Mesothelial cell of epicardium (in vitro differentiated cells): Measurements from ENCODE around the gene ZNF511. TPM values are rescaled to one million over a fixed set of nuclear protein-coding genes. Genes with fewer than 3 reads are reported as not detected.

Experiments
- DNase-seq, 2 experiments: peaks; one replicate each; pipeline ENCODE4 v3.0.0; 2021; ENCODE audit warnings: low spot score in 2 of 2; ENCODE audit not compliant: unreplicated experiment in 2 of 2
- H3K27ac Mint-ChIP-seq: 2 replicates; pipeline ENCODE4 v1.8.0; 2021; ENCODE audit warnings: mixed read lengths
- H3K27me3 Mint-ChIP-seq: 2 replicates; pipeline ENCODE4 v1.8.0; 2021; ENCODE audit warnings: low read depth, mixed read lengths
- H3K36me3 Mint-ChIP-seq: 2 replicates; pipeline ENCODE4 v1.8.0; 2021; ENCODE audit warnings: mixed read lengths
- H3K4me1 Mint-ChIP-seq: 2 replicates; pipeline ENCODE4 v1.8.0; 2021; ENCODE audit warnings: mixed read lengths
- H3K4me3 Mint-ChIP-seq: 2 replicates; pipeline ENCODE4 v1.8.0; 2021; ENCODE audit warnings: mild to moderate bottlenecking, moderate library complexity, mixed read lengths
- H3K9me3 Mint-ChIP-seq: 2 replicates; pipeline ENCODE4 v1.8.0; 2021; ENCODE audit warnings: mixed read lengths
- total RNA-seq: library from RNA; stranded (reverse); gene quantifications from 3 replicates; pipeline ENCODE4 v1.2.1, GENCODE V29; 2021
- TF ChIP-seq, protein P1 (sequence below): fragments of 200-600 bp; sonication (generic); IDR thresholded peaks from one replicate; pipeline ENCODE4 v1.5.0; 2021; ENCODE audit warnings: antibody characterized with exemption; ENCODE audit not compliant: unreplicated experiment

The ZNF511 gene
- total RNA-seq, 1 donor from 2014 or later: 44.9 TPM

DNA sequence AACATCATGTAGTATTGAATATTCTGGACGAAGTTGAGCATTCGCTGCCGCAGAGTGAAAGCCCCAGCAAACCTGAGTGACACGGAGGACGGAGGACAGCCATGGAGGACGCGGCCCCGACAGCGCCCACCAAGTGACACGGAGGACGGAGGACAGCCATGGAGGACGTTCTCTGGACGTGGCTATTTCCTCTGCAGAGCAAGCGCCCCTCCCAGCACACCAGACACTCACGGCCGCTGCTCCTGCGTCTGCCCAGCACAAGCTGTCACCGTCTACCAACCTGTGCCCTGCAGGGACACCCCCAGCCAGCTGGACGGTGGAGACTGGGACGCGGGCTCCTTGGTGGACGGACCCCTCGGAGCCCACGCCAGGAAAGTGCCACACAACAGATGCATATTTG lies 24.8 kb upstream of the ZNF511 start:
- DNase-seq: no peak
- TF ChIP-seq, protein P1, sequence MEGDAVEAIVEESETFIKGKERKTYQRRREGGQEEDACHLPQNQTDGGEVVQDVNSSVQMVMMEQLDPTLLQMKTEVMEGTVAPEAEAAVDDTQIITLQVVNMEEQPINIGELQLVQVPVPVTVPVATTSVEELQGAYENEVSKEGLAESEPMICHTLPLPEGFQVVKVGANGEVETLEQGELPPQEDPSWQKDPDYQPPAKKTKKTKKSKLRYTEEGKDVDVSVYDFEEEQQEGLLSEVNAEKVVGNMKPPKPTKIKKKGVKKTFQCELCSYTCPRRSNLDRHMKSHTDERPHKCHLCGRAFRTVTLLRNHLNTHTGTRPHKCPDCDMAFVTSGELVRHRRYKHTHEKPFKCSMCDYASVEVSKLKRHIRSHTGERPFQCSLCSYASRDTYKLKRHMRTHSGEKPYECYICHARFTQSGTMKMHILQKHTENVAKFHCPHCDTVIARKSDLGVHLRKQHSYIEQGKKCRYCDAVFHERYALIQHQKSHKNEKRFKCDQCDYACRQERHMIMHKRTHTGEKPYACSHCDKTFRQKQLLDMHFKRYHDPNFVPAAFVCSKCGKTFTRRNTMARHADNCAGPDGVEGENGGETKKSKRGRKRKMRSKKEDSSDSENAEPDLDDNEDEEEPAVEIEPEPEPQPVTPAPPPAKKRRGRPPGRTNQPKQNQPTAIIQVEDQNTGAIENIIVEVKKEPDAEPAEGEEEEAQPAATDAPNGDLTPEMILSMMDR: no peak
- no peak overlapping the region for H3K27ac Mint-ChIP-seq
- no peaks in the 10 kb centered on the region for H3K27me3 Mint-ChIP-seq
- no peaks in the 10 kb centered on the region for H3K4me1 Mint-ChIP-seq
- peaks cover 38% of the 10 kb centered on the region for H3K36me3 Mint-ChIP-seq
- no peak overlapping the region for H3K4me3 Mint-ChIP-seq
- H3K9me3 Mint-ChIP-seq: no peaks in the 10 kb centered on the region

DNA sequence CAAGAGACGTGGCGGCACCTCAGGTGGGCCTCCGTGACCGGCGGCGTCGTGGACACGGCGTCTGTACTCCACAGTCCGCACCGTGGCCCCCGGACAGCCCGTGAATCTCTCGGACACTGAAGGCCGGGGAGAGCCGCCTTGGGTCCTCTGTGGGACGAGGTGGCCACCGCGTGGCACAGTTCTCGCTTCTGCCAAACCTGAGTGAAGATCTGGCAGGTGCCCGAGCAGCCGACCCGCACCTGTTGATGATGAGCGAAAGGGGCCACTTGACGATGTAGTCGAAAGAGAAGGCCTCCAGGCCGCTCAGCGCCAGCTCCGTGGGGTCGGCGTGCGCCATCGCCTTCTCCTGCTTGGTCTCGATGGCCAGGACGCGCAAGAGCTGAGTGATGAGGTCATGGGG lies 23.5 kb upstream of the ZNF511 start:
- peaks cover 47% of the 10 kb centered on the region for H3K36me3 Mint-ChIP-seq
- H3K27me3 Mint-ChIP-seq: no peaks in the 10 kb centered on the region
- no peaks in the 10 kb centered on the region for H3K4me1 Mint-ChIP-seq
- no peak overlapping the region for H3K4me3 Mint-ChIP-seq
- DNase-seq: no peak
- H3K9me3 Mint-ChIP-seq: no peaks in the 10 kb centered on the region
- TF ChIP-seq, protein P1: no peak
- H3K27ac Mint-ChIP-seq: no peak overlapping the region

DNA sequence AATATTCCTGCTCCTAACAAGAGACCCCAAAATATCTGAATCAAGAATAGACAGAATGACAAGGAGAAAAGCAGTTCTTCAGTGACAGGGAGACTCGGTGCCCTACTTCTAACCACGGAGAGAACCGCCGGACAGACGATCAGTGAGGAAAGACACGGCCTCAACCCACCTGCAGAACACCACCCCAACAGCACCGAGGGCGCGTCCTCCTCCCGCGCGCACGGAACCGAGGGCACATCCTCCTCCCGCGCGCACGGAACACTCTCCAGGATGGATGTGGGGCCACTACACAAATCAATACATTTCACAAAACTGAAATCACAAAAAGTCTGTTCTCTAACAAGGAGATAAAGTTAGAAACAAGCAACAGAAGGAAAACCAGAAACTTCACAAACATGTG lies 22.3 kb upstream of the ZNF511 start:
- Mint-ChIP-seq H3K9me3 (no peaks in the 10 kb centered on the region), H3K36me3 (peaks cover 52% of the 10 kb centered on the region), H3K4me3 (no peak overlapping the region), H3K27ac (no peak overlapping the region), H3K27me3 (no peaks in the 10 kb centered on the region), H3K4me1 (no peaks in the 10 kb centered on the region)
- DNase-seq: no peak
- TF ChIP-seq, protein P1: no peak

DNA sequence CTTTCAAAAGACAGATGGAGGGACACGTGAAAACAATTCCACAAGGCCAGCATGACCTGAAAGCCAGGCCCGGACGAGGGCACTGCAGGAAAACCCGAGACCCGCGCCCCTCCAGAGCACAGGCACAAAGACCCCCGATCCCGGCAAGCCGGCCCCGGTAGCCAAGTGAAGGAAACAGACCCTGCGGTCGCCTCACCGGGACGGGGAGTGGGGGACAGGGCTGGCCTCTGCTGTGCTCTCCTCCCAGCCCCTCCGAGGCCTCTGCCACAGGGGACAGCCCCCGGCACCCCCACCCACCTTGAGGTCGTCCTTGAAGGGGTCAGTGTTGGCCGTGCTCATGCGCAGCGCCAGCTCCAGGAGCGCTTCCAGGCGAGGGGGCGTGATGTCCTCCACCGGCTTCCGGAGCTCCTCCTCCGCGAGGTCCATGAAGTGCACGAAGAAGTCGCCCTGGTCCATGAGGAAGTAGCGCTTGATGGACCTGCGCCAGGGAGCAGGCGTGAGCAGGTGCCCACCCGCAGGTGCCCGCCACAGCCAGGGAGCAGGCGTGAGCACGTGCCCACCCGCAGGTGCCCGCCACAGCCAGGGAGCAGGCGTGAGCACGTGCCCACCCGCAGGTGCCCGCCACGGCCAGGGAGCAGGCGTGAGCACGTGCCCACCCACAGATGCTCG lies 20.7 kb upstream of the ZNF511 start:
- H3K4me1 Mint-ChIP-seq: no peaks in the 10 kb centered on the region
- no peak overlapping the region for H3K4me3 Mint-ChIP-seq
- DNase-seq: no peak
- TF ChIP-seq, protein P1: no peak
- no peak overlapping the region for H3K27ac Mint-ChIP-seq
- peaks cover 45% of the 10 kb centered on the region for H3K36me3 Mint-ChIP-seq
- H3K9me3 Mint-ChIP-seq: no peaks in the 10 kb centered on the region
- no peaks in the 10 kb centered on the region for H3K27me3 Mint-ChIP-seq

DNA sequence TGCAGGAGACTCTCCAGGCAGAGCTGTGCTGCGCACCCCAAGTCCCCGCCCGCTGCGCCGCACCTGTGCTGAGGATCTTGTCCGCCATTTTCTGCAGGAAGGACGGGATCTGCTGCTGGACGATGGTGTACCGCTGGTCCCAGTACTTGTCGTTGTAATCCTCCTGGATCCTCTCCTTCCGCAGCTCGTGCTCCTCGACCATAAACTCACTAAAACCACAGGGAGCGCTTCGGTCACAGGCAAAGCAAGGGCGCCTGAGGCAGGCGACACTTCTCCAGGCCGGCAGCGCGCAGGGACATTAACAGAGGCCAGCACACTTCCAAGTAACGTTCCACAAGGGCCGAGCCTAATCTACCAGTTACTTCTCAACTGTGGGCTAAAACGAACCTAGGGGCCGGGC lies 19.0 kb upstream of the ZNF511 start:
- Mint-ChIP-seq H3K36me3 (peaks cover 51% of the 10 kb centered on the region), H3K4me1 (no peaks in the 10 kb centered on the region), H3K4me3 (no peak overlapping the region), H3K9me3 (no peaks in the 10 kb centered on the region), H3K27me3 (no peaks in the 10 kb centered on the region), H3K27ac (no peak overlapping the region)
- DNase-seq: no peak
- TF ChIP-seq, protein P1: no peak
